WTC11 (cell line): ENCODE measurements around the gene SEMG2. TPM values are rescaled to one million over a fixed set of nuclear protein-coding genes. Genes with fewer than 3 reads are reported as not detected.

ENCODE experiments used
- ATAC-seq: fragments of 200-7000 bp; cut with Tn5 transposase; 2 replicates; pipeline ENCODE4 v1.10.0; 2021; ENCODE audit warnings: mild to moderate bottlenecking, moderate library complexity
- CTCF ChIA-PET: fragments of 300-600 bp; sonication (Branson Sonifier 250); formaldehyde crosslinking; loops from one replicate; lab custom pipeline; 2021; ENCODE audit warnings: antibody characterized with exemption; lab: Charles Lee
- POLR2A ChIA-PET: fragments of 350-600 bp; sonication (Branson Sonifier 250); formaldehyde crosslinking; loops from one replicate; lab custom pipeline; 2021; ENCODE audit warnings: antibody characterized with exemption; lab: Charles Lee
- DNase-seq: peaks from one replicate; pipeline ENCODE4 v3.0.0; 2021; ENCODE audit warnings: low spot score
- H3K27ac Mint-ChIP-seq: 2 replicates; pipeline ENCODE4 v1.8.0; 2021; ENCODE audit warnings: mixed read lengths
- H3K27me3 Mint-ChIP-seq: 2 replicates; pipeline ENCODE4 v1.8.0; 2021; ENCODE audit warnings: low read depth, mild to moderate bottlenecking, moderate library complexity, mixed read lengths
- H3K36me3 Mint-ChIP-seq: 2 replicates; pipeline ENCODE4 v1.8.0; 2021; ENCODE audit warnings: mixed read lengths
- H3K4me1 Mint-ChIP-seq: 2 replicates; pipeline ENCODE4 v1.8.0; 2022; ENCODE audit warnings: mixed read lengths
- H3K4me3 Mint-ChIP-seq: 2 replicates; pipeline ENCODE4 v1.8.0; 2021; ENCODE audit warnings: mild to moderate bottlenecking, moderate library complexity, mixed read lengths
- H3K9me3 Mint-ChIP-seq: 2 replicates; pipeline ENCODE4 v1.8.0; 2021; ENCODE audit warnings: mixed read lengths
- ARID4B ChIP-seq: sonication (generic); formaldehyde crosslinking; IDR thresholded peaks from 2 replicates; pipeline ENCODE4 v1.8.0; 2023; ENCODE audit warnings: missing genetic modification reagents, mild to moderate bottlenecking, borderline replicate concordance
- ATF2 ChIP-seq: sonication (generic); formaldehyde crosslinking; IDR thresholded peaks from 2 replicates; pipeline ENCODE4 v1.8.1; 2022; ENCODE audit warnings: low read depth, missing genetic modification reagents, borderline replicate concordance
- ELF4 ChIP-seq: sonication (generic); formaldehyde crosslinking; IDR thresholded peaks from 2 replicates; pipeline ENCODE4 v1.8.1; 2022; ENCODE audit warnings: low read depth, mild to moderate bottlenecking, moderate library complexity, missing genetic modification reagents
- ESRRA ChIP-seq: sonication (generic); formaldehyde crosslinking; IDR thresholded peaks from 2 replicates; pipeline ENCODE4 v1.8.1; 2022; ENCODE audit warnings: mild to moderate bottlenecking, missing genetic modification reagents, borderline replicate concordance
- FOXP1 ChIP-seq: sonication (generic); formaldehyde crosslinking; IDR thresholded peaks from 2 replicates; pipeline ENCODE4 v1.8.0; 2022; ENCODE audit warnings: missing genetic modification reagents, mild to moderate bottlenecking, moderate library complexity, borderline replicate concordance
- HMGXB4 ChIP-seq: sonication (generic); formaldehyde crosslinking; IDR thresholded peaks from 2 replicates; pipeline ENCODE4 v1.8.1; 2023; ENCODE audit warnings: mild to moderate bottlenecking, moderate library complexity, missing genetic modification reagents
- IRF2 ChIP-seq: sonication (generic); formaldehyde crosslinking; IDR thresholded peaks from 2 replicates; pipeline ENCODE4 v1.8.0; 2022; ENCODE audit warnings: low read depth, missing genetic modification reagents, borderline replicate concordance
- MLX ChIP-seq: sonication (generic); formaldehyde crosslinking; IDR thresholded peaks from 2 replicates; pipeline ENCODE4 v1.8.1; 2023; ENCODE audit warnings: mild to moderate bottlenecking, missing genetic modification reagents, moderate library complexity
- MXD4 ChIP-seq: fragments of 250-450 bp; sonication (Bioruptor Pico); IDR thresholded peaks from 2 replicates; pipeline ENCODE4 v1.8.0; 2021; ENCODE audit warnings: mild to moderate bottlenecking, moderate library complexity, borderline replicate concordance
- NFATC4 ChIP-seq: fragments of 250-450 bp; sonication (Bioruptor Pico); IDR thresholded peaks from 2 replicates; pipeline ENCODE4 v1.9.0; 2021; ENCODE audit warnings: mild to moderate bottlenecking
- NR1H2 ChIP-seq: sonication (generic); formaldehyde crosslinking; IDR thresholded peaks from 2 replicates; pipeline ENCODE4 v1.9.0; 2021; ENCODE audit warnings: mild to moderate bottlenecking, moderate library complexity, missing genetic modification reagents
- ZNF219 ChIP-seq: sonication (generic); formaldehyde crosslinking; IDR thresholded peaks from 2 replicates; pipeline ENCODE4 v1.8.0; 2023; ENCODE audit warnings: missing genetic modification reagents, mild to moderate bottlenecking, borderline replicate concordance
- ZNF263 ChIP-seq: sonication (generic); formaldehyde crosslinking; IDR thresholded peaks from 2 replicates; pipeline ENCODE4 v1.8.1; 2022; ENCODE audit warnings: low read depth, mild to moderate bottlenecking, moderate library complexity, missing genetic modification reagents
- ZNF512 ChIP-seq: sonication (generic); formaldehyde crosslinking; IDR thresholded peaks from 2 replicates; pipeline ENCODE4 v1.8.1; 2022; ENCODE audit warnings: missing genetic modification reagents, borderline replicate concordance
- ZNF671 ChIP-seq: fragments of 250-450 bp; sonication (Bioruptor Pico); IDR thresholded peaks from 2 replicates; pipeline ENCODE4 v1.8.0; 2021; ENCODE audit warnings: mild to moderate bottlenecking
- total RNA-seq: library from RNA; stranded (reverse); gene quantifications from 3 replicates; pipeline ENCODE4 v1.2.3, GENCODE V29; 2021
- TF ChIP-seq, protein P1 (sequence below): sonication (generic); formaldehyde crosslinking; IDR thresholded peaks from 2 replicates; pipeline ENCODE4 v1.8.1; 2023; ENCODE audit warnings: mild to moderate bottlenecking, missing genetic modification reagents

SEMG2 gene
- total RNA-seq, 1 experiment from 2014 or later = not detected

- TF ChIP-seq MLX (no peak), ESRRA (CRISPR knock-in tag) (no peak), ZNF219 (CRISPR knock-in tag) (no peak)
These were observed 33.5 kb downstream of the SEMG2 start, which contains the start of gene SLPI (continued) for GRCh38 chr20:45254383-45255262.

GRCh38 chr20:45257161-45257560 lies 36.0 kb downstream of the SEMG2 start:
- TF ChIP-seq HMGXB4 (CRISPR knock-in tag) = no peak
- TF ChIP-seq FOXP1 (CRISPR knock-in tag) = no peak
- TF ChIP-seq, all 79 proteins: peak for 0
- Mint-ChIP-seq H3K4me1 (peaks cover 9% of the 10 kb centered on the region), H3K36me3 (no peaks in the 10 kb centered on the region), H3K27ac (no peak overlapping the region), H3K4me3 (no peak overlapping the region), H3K27me3 (peaks cover under 1% of the 10 kb centered on the region; the same call in 1 of the 2 replicates), H3K9me3 (no peaks in the 10 kb centered on the region)
- DNase-seq = no peak
- ChIA-PET CTCF (no interaction called here), POLR2A (no interaction called here)
- ATAC-seq = no peak

DNA sequence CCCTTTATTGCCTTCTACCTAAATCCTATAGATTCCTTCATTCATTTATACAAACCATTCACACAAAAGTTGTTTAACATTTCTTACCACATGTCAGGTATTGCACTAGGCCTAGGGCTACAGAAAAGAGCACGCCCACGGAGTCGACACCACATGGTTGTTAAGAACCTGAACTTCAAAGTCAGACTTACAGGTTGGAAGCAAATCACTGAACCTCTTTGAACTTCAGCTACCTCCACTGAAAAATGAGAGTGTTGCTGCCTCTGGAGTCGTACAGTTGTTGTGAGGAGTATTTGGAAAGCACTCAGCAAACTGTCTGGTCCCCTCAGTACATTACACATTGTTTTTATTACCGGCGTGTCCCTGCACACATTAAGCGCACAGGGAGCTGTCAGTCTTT lies 36.5 kb downstream of the SEMG2 start:
- CTCF ChIA-PET = interaction anchor here (1.2 to 2.4 kb wide), 2 partner anchors 33 to 36 kb away, joined by 3 to 10 read pairs; no protein-coding TSS in a partner anchor
- POLR2A ChIA-PET = no interaction called here
- H3K9me3 Mint-ChIP-seq = no peaks in the 10 kb centered on the region
- ATAC-seq (no peak), DNase-seq (no peak)
- TF ChIP-seq ZNF263 (CRISPR knock-in tag) (no peak), NFATC4 (no peak), ZNF512 (no peak), NR1H2 (CRISPR knock-in tag) (no peak)
- H3K4me3 Mint-ChIP-seq = no peak overlapping the region
- H3K27ac Mint-ChIP-seq = no peak overlapping the region
- no peaks in the 10 kb centered on the region for H3K27me3 Mint-ChIP-seq
- H3K4me1 Mint-ChIP-seq = peaks cover 9% of the 10 kb centered on the region
- H3K36me3 Mint-ChIP-seq = no peaks in the 10 kb centered on the region

DNA sequence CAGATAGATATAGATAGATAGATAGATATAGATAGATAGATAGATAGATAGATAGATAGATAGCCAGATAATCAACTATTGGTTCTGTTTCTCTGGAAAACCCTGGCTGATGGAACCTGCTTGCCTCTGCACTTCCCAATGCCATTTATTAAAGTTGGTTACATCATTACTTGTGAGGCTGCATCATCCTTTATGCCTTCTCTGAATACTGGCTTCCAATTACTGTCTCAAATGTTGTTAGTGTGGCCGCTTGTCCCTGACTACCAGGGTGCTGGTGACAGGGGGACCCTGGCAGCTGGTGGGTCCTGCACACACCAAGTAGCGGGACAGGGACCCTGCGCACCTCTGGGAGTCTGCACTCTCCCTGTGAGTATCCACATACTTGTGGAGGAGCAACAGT lies 37.1 kb downstream of the SEMG2 start:
- ATAC-seq = no peak
- no peaks in the 10 kb centered on the region for H3K36me3 Mint-ChIP-seq
- POLR2A ChIA-PET = no interaction called here
- no peaks in the 10 kb centered on the region for H3K27me3 Mint-ChIP-seq
- CTCF ChIA-PET = interaction anchor here (1.2 to 2.4 kb wide), 3 partner anchors 32 to 120 kb away, joined by 3 to 10 read pairs (median 5); no protein-coding TSS in a partner anchor
- H3K27ac Mint-ChIP-seq = no peak overlapping the region
- no peaks in the 10 kb centered on the region for H3K9me3 Mint-ChIP-seq
- no peak overlapping the region for H3K4me3 Mint-ChIP-seq
- H3K4me1 Mint-ChIP-seq = peaks cover 9% of the 10 kb centered on the region
- DNase-seq = no peak
- TF ChIP-seq ARID4B (CRISPR knock-in tag) = no peak
- TF ChIP-seq ZNF671 = no peak
- TF ChIP-seq, protein P1, sequence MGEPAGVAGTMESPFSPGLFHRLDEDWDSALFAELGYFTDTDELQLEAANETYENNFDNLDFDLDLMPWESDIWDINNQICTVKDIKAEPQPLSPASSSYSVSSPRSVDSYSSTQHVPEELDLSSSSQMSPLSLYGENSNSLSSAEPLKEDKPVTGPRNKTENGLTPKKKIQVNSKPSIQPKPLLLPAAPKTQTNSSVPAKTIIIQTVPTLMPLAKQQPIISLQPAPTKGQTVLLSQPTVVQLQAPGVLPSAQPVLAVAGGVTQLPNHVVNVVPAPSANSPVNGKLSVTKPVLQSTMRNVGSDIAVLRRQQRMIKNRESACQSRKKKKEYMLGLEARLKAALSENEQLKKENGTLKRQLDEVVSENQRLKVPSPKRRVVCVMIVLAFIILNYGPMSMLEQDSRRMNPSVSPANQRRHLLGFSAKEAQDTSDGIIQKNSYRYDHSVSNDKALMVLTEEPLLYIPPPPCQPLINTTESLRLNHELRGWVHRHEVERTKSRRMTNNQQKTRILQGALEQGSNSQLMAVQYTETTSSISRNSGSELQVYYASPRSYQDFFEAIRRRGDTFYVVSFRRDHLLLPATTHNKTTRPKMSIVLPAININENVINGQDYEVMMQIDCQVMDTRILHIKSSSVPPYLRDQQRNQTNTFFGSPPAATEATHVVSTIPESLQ (CRISPR knock-in tag) = no peak
- TF ChIP-seq ATF2 (CRISPR knock-in tag) = no peak
- TF ChIP-seq ELF4 (CRISPR knock-in tag) = no peak
- TF ChIP-seq MXD4 = no peak
- TF ChIP-seq IRF2 = no peak
